NCI-H524 treated with DMSO at 0.1 percent for 48 hours (cell line): ENCODE data around the gene CDKN2A.

Experiments
- DNase-seq: peaks from one replicate; lab custom pipeline; 2025; lab: John Stamatoyannopoulos, UW

The CDKN2A gene

GRCh38 chr9:21941337-21941995, 52.7 kb downstream of the CDKN2A start:
- DNase-seq, result no peak

GRCh38 chr9:21936161-21936560, 58.0 kb downstream of the CDKN2A start:
- DNase-seq, result no peak

GRCh38 chr9:21935631-21936030, 58.6 kb downstream of the CDKN2A start:
- no peak for DNase-seq

- DNase-seq, result no peak
Measured at GRCh38 chr9:21933865-21934264, 60.3 kb downstream of the CDKN2A start.

- no peak for DNase-seq
Measured at GRCh38 chr9:21933281-21933680, 60.9 kb downstream of the CDKN2A start.

- DNase-seq, result no peak
Measured at GRCh38 chr9:21931428-21931827, 62.8 kb downstream of the CDKN2A start.

GRCh38 chr9:21927752-21928151, 66.4 kb downstream of the CDKN2A start:
- no peak for DNase-seq

- DNase-seq, result no peak
Measured at GRCh38 chr9:21923694-21924093, 70.5 kb downstream of the CDKN2A start.

GRCh38 chr9:21919377-21920362, 74.5 kb downstream of the CDKN2A start:
- DNase-seq, result no peak
